HG03378 (cell line): ENCODE measurements around the gene MEGF6.

Experiments used
- ATAC-seq: cut with Tn5 transposase; IDR thresholded peaks from one replicate; pipeline ENCODE4 v1.9.1; 2021; ENCODE audit warnings: mild to moderate bottlenecking, moderate library complexity; ENCODE audit not compliant: unreplicated experiment

The MEGF6 gene

DNA sequence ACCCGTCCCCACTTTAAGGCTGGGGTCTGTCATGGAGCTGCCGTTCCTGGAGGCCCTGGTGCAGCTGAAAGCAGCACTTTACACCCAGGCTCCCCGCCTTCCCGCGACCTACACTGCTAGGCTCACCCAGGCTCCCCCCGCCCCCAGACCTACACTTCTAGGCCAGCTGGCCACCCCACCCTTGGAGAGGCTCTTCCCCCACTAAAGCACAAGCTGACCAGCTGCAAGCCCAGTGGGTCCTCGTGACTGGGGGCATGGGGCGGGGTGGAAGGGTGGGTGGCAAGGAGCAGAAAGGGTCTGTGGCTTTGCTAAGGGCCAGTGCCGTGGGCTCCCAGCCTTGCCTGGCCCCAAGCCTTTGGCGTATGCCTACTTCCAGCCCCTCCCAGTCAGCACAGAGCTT is 166.6 kb downstream of the MEGF6 start:
- ATAC-seq: no peak

DNA sequence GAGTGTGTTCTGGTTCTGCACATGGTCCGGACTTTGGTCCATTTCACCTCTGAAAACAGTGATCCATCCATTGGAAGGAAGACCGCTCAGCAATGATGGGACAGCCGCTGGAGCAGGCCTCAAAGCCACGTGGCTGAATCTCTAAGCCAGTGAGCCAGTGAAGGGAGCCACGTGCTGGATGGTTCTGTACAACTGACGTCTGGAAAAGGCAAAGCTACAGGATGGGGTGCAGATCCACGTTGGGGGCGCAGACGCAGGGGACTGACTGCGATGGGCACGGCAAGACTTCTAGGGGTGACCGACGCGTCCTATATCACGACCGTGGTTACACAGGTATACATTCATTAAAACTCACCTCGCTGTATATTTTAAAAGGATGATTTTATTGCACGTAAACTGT is 167.0 kb downstream of the MEGF6 start:
- no peak for ATAC-seq

DNA sequence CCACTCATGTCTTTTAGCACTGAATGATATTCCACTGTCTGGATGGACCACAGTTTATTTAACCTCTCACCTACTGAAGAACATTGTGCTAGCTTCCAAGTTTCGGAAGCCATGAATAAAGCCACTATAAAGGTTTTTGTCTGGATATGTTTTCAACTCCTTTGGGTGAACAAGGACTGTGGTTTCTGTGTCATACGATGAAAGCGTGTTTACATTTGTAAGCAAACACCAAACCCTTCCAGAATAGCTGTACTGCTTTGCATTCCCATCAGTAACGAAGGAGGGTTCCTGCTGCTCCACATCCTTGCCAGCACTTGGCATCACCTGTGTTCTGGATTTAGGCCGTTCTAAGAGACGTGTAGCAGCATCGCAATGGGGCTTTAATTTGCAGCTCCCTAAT is 167.5 kb downstream of the MEGF6 start:
- no peak for ATAC-seq

DNA sequence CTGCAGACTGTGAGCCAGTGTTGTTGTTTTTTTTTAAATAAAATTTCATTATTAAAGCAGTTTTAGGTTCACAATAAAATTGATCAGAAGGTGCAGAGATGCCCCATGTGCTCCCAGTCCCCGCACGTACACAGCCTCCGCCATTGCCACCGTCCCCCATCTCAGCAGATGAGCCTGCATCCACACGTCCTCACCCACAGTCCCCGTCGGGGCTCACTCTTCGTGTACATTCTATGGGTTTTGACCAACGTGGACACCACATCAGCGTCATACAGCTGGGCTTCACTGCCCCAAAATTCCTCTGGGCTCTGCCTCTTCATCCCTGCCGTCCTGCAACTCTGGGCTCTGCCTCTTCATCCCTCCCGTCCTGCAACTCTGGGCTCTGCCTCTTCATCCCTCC is 168.4 kb downstream of the MEGF6 start:
- no peak for ATAC-seq

DNA sequence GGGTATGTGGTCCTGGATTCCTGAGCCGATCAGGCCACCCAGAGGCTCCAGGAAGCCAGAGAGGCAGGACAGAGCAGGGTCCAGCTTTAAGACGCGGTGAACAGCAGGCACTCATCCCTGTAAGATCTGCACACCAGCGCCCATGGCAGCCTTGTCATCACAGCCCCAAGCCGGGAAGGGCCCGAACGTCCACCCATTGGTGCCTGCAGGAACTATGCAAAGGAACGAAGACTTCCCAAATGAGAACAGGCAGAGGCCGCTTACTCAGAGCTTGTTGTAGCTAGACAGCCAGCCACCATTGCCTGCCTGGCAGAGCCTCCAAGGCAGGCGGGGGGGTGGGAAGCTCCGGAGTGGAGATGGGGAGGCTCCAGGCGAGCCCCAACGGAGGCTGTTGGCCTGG is 169.0 kb downstream of the MEGF6 start:
- no peak for ATAC-seq

DNA sequence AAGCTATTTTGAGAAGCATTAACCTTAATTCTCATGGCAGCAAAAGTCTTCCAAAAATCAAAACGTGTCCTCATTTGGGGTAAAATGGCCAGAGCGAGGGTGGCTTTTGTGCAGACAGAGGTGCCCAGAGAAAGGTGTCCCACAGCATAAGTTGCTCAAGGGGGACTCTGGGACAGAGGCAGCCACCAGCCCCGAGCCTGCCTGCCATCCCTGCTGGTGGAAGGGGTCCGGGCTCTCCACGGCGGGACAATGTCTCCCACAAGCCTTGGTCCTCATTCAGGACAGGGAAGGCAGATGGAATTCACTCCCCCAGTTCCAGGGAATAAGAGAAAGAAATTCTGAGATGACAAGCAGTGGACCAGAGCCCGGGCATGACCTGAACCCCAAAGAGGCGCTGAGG is 169.4 kb downstream of the MEGF6 start:
- no peak for ATAC-seq

DNA sequence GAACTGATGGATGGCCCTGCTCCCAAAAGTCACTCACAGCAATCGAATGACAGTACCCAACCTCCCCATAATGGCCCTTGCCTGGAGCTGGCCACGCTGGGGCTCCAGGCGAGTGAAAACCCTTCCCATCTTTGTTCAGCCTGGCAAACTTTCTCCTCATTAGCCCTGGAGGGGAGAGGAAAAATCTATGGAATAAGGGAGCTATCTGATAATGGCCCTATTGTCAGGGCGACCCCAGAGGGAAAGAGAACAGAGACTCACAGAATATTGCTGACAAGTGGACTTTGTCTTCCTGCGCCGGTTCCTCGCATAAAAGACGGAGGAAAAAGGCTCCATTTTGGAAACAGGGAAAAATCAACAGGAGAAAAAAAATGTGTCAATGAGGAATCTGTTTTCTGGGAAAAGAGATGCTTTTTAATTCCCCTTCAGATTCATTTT is 169.9 kb downstream of the MEGF6 start:
- no peak for ATAC-seq

DNA sequence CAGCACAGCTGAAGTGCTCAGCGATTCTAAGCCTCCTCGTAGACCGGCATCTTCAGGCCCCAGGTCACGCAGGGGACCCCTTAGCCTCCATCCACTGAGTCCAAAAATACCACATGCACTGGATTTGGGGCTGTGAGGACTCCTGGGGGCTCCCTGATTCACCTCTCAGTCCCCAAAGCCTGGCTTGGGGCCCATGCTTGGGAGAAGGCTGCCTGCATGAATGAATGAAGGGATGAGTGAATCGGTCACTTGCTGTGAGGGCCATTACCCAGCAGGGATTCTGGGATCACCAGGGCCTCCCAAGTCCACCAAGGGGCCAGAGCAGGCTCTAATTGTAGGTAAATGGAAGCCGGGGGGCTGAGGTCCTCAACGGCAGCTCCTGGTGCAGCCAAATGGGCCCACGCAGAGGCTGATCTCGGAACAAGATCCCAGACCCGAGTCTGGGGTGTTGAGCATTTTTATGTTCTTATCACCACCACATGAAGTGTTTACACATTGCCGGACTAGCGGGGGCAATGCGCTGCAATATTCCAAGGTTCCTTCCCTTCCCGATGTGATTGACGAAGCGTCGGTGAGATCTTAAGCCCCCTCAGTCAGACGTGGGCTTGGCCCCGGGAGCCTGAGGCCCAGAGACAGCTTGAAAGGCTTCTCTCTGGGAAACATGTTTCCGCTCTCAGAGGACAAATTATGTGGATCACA is 170.4 kb downstream of the MEGF6 start:
- ATAC-seq: no peak

DNA sequence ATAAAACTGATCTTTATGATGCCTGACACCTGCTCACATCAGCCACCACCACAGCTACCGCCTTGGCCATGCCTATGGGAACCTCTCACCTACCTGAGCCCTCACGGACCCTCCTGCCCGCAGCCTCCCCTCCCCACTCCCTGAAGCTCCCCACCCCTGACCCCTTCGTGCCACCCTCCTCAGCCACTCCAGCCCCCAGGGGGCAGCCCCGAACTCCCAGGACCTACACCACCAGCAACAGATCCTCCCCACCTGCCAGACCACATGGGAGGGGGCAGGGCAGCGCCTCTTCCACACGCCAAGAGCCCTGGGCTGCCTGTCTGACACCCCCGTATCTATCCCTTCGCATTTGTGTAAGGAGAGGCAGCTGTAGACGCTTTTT is 171.0 kb downstream of the MEGF6 start:
- ATAC-seq: no peak
